ENCODE results near the gene SLC9A5.

The SLC9A5 gene

GRCh38 chr16:67256701-67257230 lies 8.0 kb downstream of the SLC9A5 start:
- no peak overlapping the region for H3K27ac ChIP-seq
- no peak for TF ChIP-seq CTCF (conservative IDR thresholded peaks at IDR 0.05)

GRCh38 chr16:67257486-67258160 lies 8.8 kb downstream of the SLC9A5 start:
- no peak overlapping the region for H3K27ac ChIP-seq
- no peak for TF ChIP-seq CTCF (conservative IDR thresholded peaks at IDR 0.05)

GRCh38 chr16:67258161-67258835 lies 9.5 kb downstream of the SLC9A5 start:
- no peak for TF ChIP-seq CTCF (conservative IDR thresholded peaks at IDR 0.05)
- no peak overlapping the region for H3K27ac ChIP-seq

GRCh38 chr16:67259705-67260104 lies 10.9 kb downstream of the SLC9A5 start:
- TF ChIP-seq CTCF (conservative IDR thresholded peaks at IDR 0.05), result no peak
- H3K27ac ChIP-seq, result no peak overlapping the region

GRCh38 chr16:67260426-67261063 lies 11.8 kb downstream of the SLC9A5 start:
- peak; percentile 79 for TF ChIP-seq CTCF (conservative IDR thresholded peaks at IDR 0.05)

GRCh38 chr16:67263201-67263600 lies 14.4 kb downstream of the SLC9A5 start:
- H3K27ac ChIP-seq, result no peak overlapping the region
- TF ChIP-seq CTCF (conservative IDR thresholded peaks at IDR 0.05), result no peak

More at GRCh38 chr16:67260426-67261063, 11.8 kb downstream of the SLC9A5 start:
- H3K27ac ChIP-seq, result no peak overlapping the region

- TF ChIP-seq CTCF (conservative IDR thresholded peaks at IDR 0.05), result no peak
- no peak overlapping the region for H3K27ac ChIP-seq
Measured at GRCh38 chr16:67264277-67264676, 15.5 kb downstream of the SLC9A5 start.

All from VCaP (cell line).